LNCAP (cell line): ENCODE measurements around the gene CX3CR1.

Experiments used
- CTCF ChIP-seq: fragments of 450-650 bp; IDR thresholded peaks from 2 replicates; pipeline ENCODE4 v1.5.1; 2017; ENCODE audit warnings: mild to moderate bottlenecking

CX3CR1 gene

DNA sequence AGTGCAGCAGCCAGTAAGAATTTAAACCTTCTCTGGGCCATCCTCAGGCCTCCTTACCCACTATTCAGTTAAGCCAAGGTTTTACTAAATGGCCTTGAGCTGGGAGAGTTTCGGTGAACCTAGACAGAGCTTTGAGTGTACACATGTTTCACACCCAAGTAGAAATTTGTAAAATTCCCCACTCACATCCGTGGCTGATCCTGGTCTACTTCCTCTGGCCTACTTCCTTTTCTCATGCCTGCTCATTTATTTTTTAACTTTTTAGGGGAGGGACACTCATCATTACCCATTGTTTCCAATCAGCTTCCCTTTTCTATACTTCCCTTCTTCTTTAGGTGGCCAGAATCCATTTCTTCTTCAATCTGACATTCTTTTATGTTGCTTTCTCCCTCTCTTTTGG, 7.6 kb downstream of the CX3CR1 start:
- no peak for TF ChIP-seq CTCF

DNA sequence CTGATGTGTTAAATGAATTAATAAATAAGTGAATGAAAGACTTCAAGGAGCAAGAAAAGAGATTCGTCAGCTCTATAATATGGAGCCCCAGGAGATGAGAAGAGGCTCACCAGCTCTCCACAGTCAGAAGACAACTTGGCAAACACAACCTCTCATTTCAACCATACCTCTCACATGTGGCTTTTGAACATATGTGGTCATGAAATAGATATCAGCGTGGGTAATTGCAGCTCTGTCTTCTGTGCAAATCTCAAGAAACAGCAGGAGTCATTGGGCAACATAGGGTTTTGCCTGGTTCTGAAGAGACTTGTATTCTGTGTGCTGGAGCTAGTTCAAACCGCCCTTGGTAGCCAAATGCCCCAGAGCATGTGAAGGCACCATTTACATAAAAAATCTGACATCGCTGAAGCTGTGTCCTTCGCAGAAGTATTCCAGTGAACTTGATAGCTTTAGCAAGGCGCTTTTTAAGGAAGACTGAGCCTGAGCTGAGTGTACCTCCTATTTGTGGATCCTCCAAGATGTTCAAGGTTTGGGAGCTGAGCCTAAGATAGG, 8.4 kb downstream of the CX3CR1 start:
- TF ChIP-seq CTCF: no peak

DNA sequence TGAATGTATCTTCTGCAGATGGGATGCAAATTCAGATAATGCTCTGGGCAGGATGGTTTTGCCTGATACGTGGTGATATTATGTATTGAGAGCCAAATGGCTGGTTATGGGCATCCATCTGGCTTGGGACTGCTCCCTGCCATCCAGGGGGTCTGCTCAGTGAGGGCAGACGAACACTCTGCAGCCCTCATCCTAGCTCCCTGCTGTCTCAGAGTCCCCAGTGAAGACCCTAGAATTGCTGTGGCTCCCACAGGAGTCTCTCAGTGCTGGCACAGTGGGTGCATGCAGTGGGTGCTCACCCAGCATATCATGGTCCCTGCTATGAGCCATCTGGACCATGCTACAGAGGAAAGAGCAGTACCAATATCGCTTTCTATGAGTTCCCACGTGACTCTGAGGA, 10.3 kb downstream of the CX3CR1 start:
- TF ChIP-seq CTCF: no peak

DNA sequence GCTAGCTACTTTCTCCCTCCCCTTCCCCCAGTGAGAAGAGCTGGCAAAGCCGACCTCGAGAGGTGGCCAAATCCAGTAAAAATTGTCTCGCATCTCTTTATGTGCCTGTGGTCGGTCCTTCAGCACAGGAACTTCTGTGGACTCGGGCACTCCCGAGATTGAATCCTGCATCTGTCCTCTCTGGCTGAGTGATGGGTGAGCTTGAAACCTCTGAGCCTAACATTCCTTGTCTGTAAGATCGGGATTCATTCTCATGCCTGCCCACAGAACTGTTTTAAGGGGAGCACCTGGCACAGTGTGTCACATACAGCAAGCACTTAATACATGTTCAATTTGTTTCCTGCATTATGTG, 11.3 kb downstream of the CX3CR1 start:
- TF ChIP-seq CTCF: no peak

DNA sequence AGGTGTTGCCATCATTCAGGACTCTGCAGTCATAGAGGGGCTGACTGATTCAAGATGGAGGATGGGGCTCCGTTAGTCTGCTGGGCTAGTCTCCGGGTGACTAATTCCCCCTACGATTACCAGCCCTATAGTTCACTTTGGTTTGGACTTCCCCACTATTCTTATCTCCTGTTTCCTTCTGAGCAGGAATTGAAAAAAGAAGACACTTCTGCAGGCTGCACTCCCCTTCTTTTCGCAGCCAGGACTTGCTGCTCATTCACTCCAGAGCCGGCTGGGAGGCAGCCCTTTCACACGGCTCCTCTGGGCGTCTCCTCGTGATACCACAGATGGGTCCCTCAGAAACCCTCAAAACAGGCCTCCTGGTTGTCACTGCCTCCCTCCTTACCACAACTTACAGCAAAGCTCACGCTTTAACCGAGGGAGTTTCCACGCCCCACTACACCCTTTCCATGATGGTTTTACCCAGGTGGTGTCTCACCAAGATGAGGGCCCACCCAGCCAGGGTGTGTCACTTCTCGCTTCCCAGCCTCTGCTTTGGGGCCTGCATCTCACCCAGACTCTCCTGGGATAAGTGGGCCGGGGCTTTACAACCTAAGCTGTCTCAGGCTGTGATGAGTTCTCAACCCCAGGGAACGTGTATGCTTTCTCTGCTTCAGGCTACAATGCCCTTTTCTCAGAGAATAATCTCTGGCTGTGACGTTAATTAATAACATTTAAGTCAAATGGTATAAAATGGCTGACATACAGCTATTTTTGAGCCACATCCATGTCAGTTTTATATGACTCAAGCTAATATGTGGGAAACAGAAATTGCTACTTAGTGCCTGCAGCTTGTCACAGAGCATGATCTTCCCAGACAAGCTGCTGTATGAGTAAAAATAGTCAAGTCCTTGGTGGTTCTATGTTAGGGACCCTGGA, 11.9 kb downstream of the CX3CR1 start:
- TF ChIP-seq CTCF: no peak

GRCh38 chr3:39264053-39264452, 15.8 kb downstream of the CX3CR1 start:
- no peak for TF ChIP-seq CTCF

- TF ChIP-seq CTCF: no peak
Measured at GRCh38 chr3:39263576-39263975, 16.3 kb downstream of the CX3CR1 start.
